SK-N-SH (cell line): ENCODE data around the gene ELMO1. TPM values are rescaled to one million over a fixed set of nuclear protein-coding genes. Genes with fewer than 3 reads are reported as not detected.

Source experiments
- CTCF ChIA-PET: fragments of 300-600, 350-600 bp; formaldehyde crosslinking; extraction: SDS; loops from one replicate; lab custom pipeline; 2021; lab: Yijun Ruan, JAX
- POLR2A ChIA-PET: fragments of 350-600 bp; sonication (Branson Sonifier 250); formaldehyde crosslinking; extraction: SDS; loops from one replicate; lab custom pipeline; 2020; ENCODE audit warnings: antibody characterized with exemption, inconsistent platforms; lab: Yijun Ruan, JAX
- DNase-seq: peaks from one replicate; pipeline ENCODE4 v3.0.0; 2012
- H2AFZ ChIP-seq: fragments of 200-600 bp; sonication (generic); 2 replicates; pipeline ENCODE4 v1.8.1; 2016; ENCODE audit warnings: antibody characterized with exemption, mild to moderate bottlenecking, low read depth
- H3F3A ChIP-seq: fragments of 200-600 bp; sonication (generic); replicated peaks from 2 replicates; pipeline ENCODE3; 2016; ENCODE audit warnings: antibody characterized with exemption, mild to moderate bottlenecking; ENCODE audit not compliant: insufficient read depth
- H3K27ac ChIP-seq, 2 experiments: fragments of 200-500 bp in 1 of 2; fragments of 200-600 bp in 1 of 2; sonication (Bioruptor generic) in 1 of 2; sonication (generic), shearing (Covaris generic) in 1 of 2; 2 replicates each; pipeline versions ENCODE4 v1.5.1 to v1.6.1; 2014 to 2016; ENCODE audit warnings: low read depth in 2 of 2, inconsistent platforms in 1 of 2, low read length in 1 of 2, mild to moderate bottlenecking in 1 of 2, mixed read lengths in 1 of 2
- H3K27me3 ChIP-seq: fragments of 200-600 bp; sonication (generic), shearing (Covaris generic); 2 replicates; pipeline ENCODE4 v1.6.1; 2016; ENCODE audit warnings: mixed run types; ENCODE audit not compliant: insufficient read depth
- H3K36me3 ChIP-seq, 2 experiments: fragments of 200-500 bp in 1 of 2; fragments of 200-600 bp in 1 of 2; sonication (Bioruptor generic) in 1 of 2; sonication (generic) in 1 of 2; replicated peaks in 1 of 2; 2 replicates each; pipeline versions ENCODE3 to v1.5.1; 2014 to 2016; ENCODE audit warnings: low read length in 1 of 2, mild to moderate bottlenecking in 1 of 2; ENCODE audit not compliant: insufficient read depth in 2 of 2, control insufficient read depth in 1 of 2
- H3K4me1 ChIP-seq, 2 experiments: fragments of 200-500 bp in 1 of 2; fragments of 200-600 bp in 1 of 2; sonication (Bioruptor generic) in 1 of 2; sonication (generic), shearing (Covaris generic) in 1 of 2; 2 replicates each; pipeline versions ENCODE4 v1.5.1 to v1.6.1; 2014 to 2016; ENCODE audit warnings: low read depth in 1 of 2, low read length in 1 of 2, mixed run types in 1 of 2; ENCODE audit not compliant: insufficient read depth in 2 of 2, control insufficient read depth in 1 of 2
- H3K4me2 ChIP-seq: fragments of 200-600 bp; sonication (generic), shearing (Covaris generic); 2 replicates; pipeline ENCODE4 v1.6.1; 2017; ENCODE audit warnings: mixed run types
- H3K4me3 ChIP-seq, 2 experiments: fragments of 200-500 bp in 1 of 2; fragments of 200-600 bp in 1 of 2; sonication (Bioruptor generic) in 1 of 2; sonication (generic), shearing (Covaris generic) in 1 of 2; 2 replicates each; pipeline versions ENCODE4 v1.5.1 to v1.8.1; 2014 to 2016; ENCODE audit warnings: low read depth in 2 of 2, inconsistent platforms in 1 of 2, low read length in 1 of 2, mild to moderate bottlenecking in 1 of 2, mixed read lengths in 1 of 2, moderate library complexity in 1 of 2
- H3K79me2 ChIP-seq: fragments of 200-600 bp; sonication (generic); 2 replicates; pipeline ENCODE4 v1.8.1; 2017; ENCODE audit warnings: mild to moderate bottlenecking; ENCODE audit not compliant: insufficient read depth
- H3K9ac ChIP-seq: fragments of 200-600 bp; sonication (generic); 2 replicates; pipeline ENCODE4 v1.6.1; 2017; ENCODE audit warnings: mixed run types
- H3K9me2 ChIP-seq: fragments of 200-600 bp; sonication (generic); 2 replicates; pipeline ENCODE4 v1.6.1; 2017; ENCODE audit warnings: mixed run types
- H3K9me3 ChIP-seq: fragments of 200-600 bp; sonication (generic); 2 replicates; pipeline ENCODE4 v1.6.1; 2017; ENCODE audit warnings: mixed run types, mild to moderate bottlenecking, moderate library complexity
- H4K20me1 ChIP-seq: fragments of 200-600 bp; sonication (generic); 2 replicates; pipeline ENCODE4 v1.6.1; 2017; ENCODE audit warnings: mild to moderate bottlenecking, mixed run types; ENCODE audit not compliant: insufficient read depth
- CHD2 ChIP-seq: fragments of 150-350 bp; IDR thresholded peaks from 2 replicates; pipeline ENCODE4 v1.6.1; 2018; ENCODE audit warnings: low read length; ENCODE audit not compliant: partially characterized antibody
- ELF1 ChIP-seq: IDR thresholded peaks from 2 replicates; pipeline ENCODE4 v1.4.0; 2012
- EP300 ChIP-seq, 2 experiments: IDR thresholded peaks; 2 replicates each; pipeline versions ENCODE4 v1.4.0 to v1.6.1; 2012; ENCODE audit warnings: borderline replicate concordance in 1 of 2, low read depth in 1 of 2, low read length in 1 of 2
- EZH2phosphoT487 ChIP-seq: fragments of 200-600 bp; sonication (generic); IDR thresholded peaks from 2 replicates; pipeline ENCODE4 v1.6.1; 2017; ENCODE audit warnings: low read depth, mixed run types, mild to moderate bottlenecking, antibody characterized with exemption, moderate library complexity, borderline replicate concordance
- FOSL2 ChIP-seq: IDR thresholded peaks from 2 replicates; pipeline ENCODE4 v1.4.0; 2012; ENCODE audit warnings: low read depth, mild to moderate bottlenecking, moderate library complexity, borderline replicate concordance
- FOXJ3 ChIP-seq: sonication (generic); formaldehyde crosslinking; IDR thresholded peaks from 2 replicates; pipeline ENCODE4 v1.5.1; 2020; ENCODE audit warnings: mild to moderate bottlenecking, missing genetic modification reagents
- GABPA ChIP-seq: IDR thresholded peaks from 2 replicates; pipeline ENCODE4 v1.4.0; 2012; ENCODE audit warnings: low read depth, mild to moderate bottlenecking
- JUND ChIP-seq: IDR thresholded peaks from 2 replicates; pipeline ENCODE4 v1.4.0; 2012
- MEF2A ChIP-seq: IDR thresholded peaks from 2 replicates; pipeline ENCODE4 v1.4.0; 2012; ENCODE audit warnings: low read depth, borderline replicate concordance
- NFIC ChIP-seq: IDR thresholded peaks from 2 replicates; pipeline ENCODE4 v1.4.0; 2012; ENCODE audit warnings: borderline replicate concordance
- RAD21 ChIP-seq: IDR thresholded peaks from 2 replicates; pipeline ENCODE4 v1.6.1; 2012; ENCODE audit warnings: mild to moderate bottlenecking, low read length
- RCOR1 ChIP-seq: fragments of 150-350 bp; IDR thresholded peaks from 2 replicates; pipeline ENCODE4 v1.6.1; 2017; ENCODE audit warnings: antibody characterized with exemption, low read length
- TAF1 ChIP-seq: IDR thresholded peaks from 2 replicates; pipeline ENCODE4 v1.6.1; 2012; ENCODE audit warnings: low read depth, mild to moderate bottlenecking, low read length, moderate library complexity, borderline replicate concordance
- WGBS: methylation state at CpG from one replicate; pipeline ENCODE4 v1.1.6; 2017; ENCODE audit warnings: low lambda C conversion rate; 5-methylcytosine and 5-hydroxymethylcytosine counted together
- polyA plus RNA-seq, 3 experiments: library from polyadenylated mRNA; depleted of rRNA; stranded (reverse); fragments of >200 nt; gene quantifications; 2 replicates each; pipeline ENCODE4 v1.2.3, GENCODE V29; 2012
- TF ChIP-seq, protein P1 (sequence below): IDR thresholded peaks from 2 replicates; pipeline ENCODE4 v1.4.0; 2012; ENCODE audit warnings: low read depth, borderline replicate concordance
- TF ChIP-seq, protein P2 (sequence below): fragments of 200-600 bp; sonication (generic); IDR thresholded peaks from 2 replicates; pipeline ENCODE4 v1.6.1; 2017; ENCODE audit warnings: antibody characterized with exemption, mild to moderate bottlenecking, moderate library complexity
- TF ChIP-seq, protein P3 (sequence below): IDR thresholded peaks from 2 replicates; pipeline ENCODE4; 2012

ELMO1 gene
- polyA plus RNA-seq, 1 of the 3 experiments (the other 2 are of a cell fraction): 0.64 TPM

DNA sequence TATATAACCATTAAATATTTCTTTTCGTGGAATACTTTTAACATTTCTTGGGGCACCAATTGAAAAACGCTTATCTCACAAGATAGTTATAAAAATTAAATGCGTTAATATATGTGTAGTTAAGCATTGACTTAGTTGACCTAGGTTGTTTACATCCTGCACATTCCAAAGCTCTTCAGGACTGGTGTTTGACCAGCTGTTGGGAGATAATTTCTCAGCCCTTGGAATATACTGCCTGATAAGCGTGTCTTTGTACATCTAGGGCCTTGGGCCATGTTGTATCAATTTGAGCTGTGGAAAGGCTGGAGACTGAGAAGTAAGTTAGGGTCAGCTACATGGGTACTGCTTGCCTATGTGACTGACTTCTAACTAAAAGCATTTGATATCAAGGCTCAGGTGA lies 634.4 kb downstream of the ELMO1 start:
- H3K27me3 ChIP-seq: no peaks in the 10 kb centered on the region
- no peak overlapping the region for H3K4me3 ChIP-seq
- no peaks in the 10 kb centered on the region for H3K36me3 ChIP-seq
- 0 out of 2 replicates have a peak, but pooled peaks cover 5% of the 10 kb centered on the region for H3K9me2 ChIP-seq
- H3K4me1 ChIP-seq: peaks cover 0 to 17% of the 10 kb centered on the region in 2 experiments; a peak in 2 of 4 replicates
- no peak overlapping the region for H3K4me2 ChIP-seq
- TF ChIP-seq RAD21: no peak
- no peak for TF ChIP-seq MEF2A
- no peak for TF ChIP-seq EP300 (IDR thresholded peaks at IDR 0.05; ENCODE audit: borderline replicate concordance in 1 of 2, low read depth in 1 of 2, low read length in 1 of 2)
- TF ChIP-seq GABPA: no peak
- TF ChIP-seq TAF1: no peak
- no peak for TF ChIP-seq FOXJ3 (CRISPR knock-in tag)
- no peak for TF ChIP-seq ELF1
- TF ChIP-seq, protein P1, sequence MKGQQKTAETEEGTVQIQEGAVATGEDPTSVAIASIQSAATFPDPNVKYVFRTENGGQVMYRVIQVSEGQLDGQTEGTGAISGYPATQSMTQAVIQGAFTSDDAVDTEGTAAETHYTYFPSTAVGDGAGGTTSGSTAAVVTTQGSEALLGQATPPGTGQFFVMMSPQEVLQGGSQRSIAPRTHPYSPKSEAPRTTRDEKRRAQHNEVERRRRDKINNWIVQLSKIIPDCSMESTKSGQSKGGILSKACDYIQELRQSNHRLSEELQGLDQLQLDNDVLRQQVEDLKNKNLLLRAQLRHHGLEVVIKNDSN: no peak
- TF ChIP-seq JUND: no peak
- TF ChIP-seq EZH2phosphoT487: no peak
- no peak for TF ChIP-seq NFIC
- no peak for TF ChIP-seq RCOR1
- TF ChIP-seq CHD2: no peak
- no peak for TF ChIP-seq FOSL2
- TF ChIP-seq, protein P2, sequence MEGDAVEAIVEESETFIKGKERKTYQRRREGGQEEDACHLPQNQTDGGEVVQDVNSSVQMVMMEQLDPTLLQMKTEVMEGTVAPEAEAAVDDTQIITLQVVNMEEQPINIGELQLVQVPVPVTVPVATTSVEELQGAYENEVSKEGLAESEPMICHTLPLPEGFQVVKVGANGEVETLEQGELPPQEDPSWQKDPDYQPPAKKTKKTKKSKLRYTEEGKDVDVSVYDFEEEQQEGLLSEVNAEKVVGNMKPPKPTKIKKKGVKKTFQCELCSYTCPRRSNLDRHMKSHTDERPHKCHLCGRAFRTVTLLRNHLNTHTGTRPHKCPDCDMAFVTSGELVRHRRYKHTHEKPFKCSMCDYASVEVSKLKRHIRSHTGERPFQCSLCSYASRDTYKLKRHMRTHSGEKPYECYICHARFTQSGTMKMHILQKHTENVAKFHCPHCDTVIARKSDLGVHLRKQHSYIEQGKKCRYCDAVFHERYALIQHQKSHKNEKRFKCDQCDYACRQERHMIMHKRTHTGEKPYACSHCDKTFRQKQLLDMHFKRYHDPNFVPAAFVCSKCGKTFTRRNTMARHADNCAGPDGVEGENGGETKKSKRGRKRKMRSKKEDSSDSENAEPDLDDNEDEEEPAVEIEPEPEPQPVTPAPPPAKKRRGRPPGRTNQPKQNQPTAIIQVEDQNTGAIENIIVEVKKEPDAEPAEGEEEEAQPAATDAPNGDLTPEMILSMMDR: no peak
- TF ChIP-seq, protein P3, sequence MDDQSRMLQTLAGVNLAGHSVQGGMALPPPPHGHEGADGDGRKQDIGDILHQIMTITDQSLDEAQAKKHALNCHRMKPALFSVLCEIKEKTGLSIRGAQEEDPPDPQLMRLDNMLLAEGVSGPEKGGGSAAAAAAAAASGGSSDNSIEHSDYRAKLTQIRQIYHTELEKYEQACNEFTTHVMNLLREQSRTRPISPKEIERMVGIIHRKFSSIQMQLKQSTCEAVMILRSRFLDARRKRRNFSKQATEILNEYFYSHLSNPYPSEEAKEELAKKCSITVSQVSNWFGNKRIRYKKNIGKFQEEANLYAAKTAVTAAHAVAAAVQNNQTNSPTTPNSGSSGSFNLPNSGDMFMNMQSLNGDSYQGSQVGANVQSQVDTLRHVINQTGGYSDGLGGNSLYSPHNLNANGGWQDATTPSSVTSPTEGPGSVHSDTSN: no peak
- H3K27ac ChIP-seq: no peak overlapping the region; a peak in 1 of 4 replicates
- no peaks in the 10 kb centered on the region for H3K79me2 ChIP-seq
- peaks cover 7% of the 10 kb centered on the region; the same call in 1 of the 2 replicates for H3K9me3 ChIP-seq
- DNase-seq: no peak
- ChIA-PET CTCF (interaction anchor here (0.6 to 1.5 kb wide), 3 partner anchors 11 to 85 kb away, joined by 3 to 5 read pairs (median 3); no protein-coding TSS in a partner anchor), POLR2A (no interaction called here)
- no peak overlapping the region for H2AFZ ChIP-seq
- no peaks in the 10 kb centered on the region for H4K20me1 ChIP-seq
- 19% methylated on average over 4 of the region's 4 CpGs for WGBS
- H3F3A ChIP-seq: no peaks in the 10 kb centered on the region
- H3K9ac ChIP-seq: no peak overlapping the region
